GM20431 (cell line): ENCODE measurements around the gene MINPP1.

Experiments
- in situ Hi-C: fragments of 300-500 bp; cut with MseI, MboI; formaldehyde crosslinking; loops from one replicate; pipeline ENCODE4 v1.15.0; 2020; ENCODE audit warnings: low sequenced_read_pairs; ENCODE audit not compliant: unreplicated experiment

Gene MINPP1

DNA sequence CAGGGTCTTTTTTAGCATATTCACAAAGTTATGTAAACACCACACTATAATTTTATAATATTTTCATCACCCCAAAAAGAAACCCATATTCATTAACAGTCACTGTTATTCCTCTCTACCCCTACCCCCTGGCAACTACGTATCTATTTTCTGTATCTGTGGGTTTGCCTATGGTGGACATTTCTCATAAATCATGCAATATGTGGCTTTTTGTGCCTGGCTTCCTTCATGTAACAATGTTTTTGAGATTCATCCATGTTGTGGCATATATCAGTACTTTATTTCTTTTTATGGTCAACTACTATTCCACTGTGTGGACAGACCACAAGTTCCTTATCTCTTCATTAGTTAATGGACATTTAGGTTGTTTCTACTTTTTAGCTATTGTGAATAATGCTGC, 95.9 kb downstream of the MINPP1 start:
- in situ Hi-C loops: no loop called here
